ENCODE measurements around the gene HOXD13. TPM values are rescaled to one million over a fixed set of nuclear protein-coding genes. Genes with fewer than 3 reads are reported as not detected.

HOXD13 gene
- total RNA-seq, 2 experiments from 2014 or later, result not detected

DNA sequence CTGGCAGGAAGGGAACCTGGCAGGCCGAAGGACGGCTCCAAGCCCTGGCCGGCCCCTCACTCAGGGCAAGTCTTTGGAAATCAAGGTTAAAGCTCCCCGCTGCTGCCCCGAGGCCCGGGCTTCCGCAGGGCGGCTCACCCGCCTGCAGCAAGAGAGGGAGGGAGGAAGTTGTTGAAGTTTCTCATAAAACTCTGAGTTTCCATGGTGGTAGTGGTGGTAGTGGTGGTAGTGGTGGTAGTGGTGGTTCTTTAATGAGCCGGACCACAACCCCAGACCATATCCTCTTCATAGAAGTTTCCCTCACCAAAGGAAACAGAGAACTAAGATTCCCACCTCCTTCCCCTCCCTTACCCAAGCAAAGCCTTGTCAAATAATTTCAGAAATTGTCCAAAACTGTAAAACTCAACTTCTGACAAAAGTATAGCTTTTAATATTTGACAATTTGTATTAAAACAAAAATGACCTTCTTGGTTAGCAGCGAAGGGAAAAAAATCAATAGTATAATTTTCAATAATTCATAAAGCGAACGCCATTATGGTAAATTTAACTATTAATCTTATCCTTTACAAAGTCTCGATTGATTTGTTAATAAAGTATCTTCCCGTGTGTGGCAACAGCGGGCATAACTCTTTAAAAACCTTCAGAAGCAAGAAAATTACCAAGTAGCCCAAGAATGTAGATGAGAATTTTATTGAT, 22.6 kb downstream of the HOXD13 start:
- no peak overlapping the region for H3K4me3 ChIP-seq (ENCODE audit: low read depth, low read length, poor library complexity, severe bottlenecking)
- no TSS peak for BruUV-seq (replicated peaks)
- H3K9me3 ChIP-seq (ENCODE audit: low read length), result no peaks in the 10 kb centered on the region
- TF ChIP-seq, protein P1, sequence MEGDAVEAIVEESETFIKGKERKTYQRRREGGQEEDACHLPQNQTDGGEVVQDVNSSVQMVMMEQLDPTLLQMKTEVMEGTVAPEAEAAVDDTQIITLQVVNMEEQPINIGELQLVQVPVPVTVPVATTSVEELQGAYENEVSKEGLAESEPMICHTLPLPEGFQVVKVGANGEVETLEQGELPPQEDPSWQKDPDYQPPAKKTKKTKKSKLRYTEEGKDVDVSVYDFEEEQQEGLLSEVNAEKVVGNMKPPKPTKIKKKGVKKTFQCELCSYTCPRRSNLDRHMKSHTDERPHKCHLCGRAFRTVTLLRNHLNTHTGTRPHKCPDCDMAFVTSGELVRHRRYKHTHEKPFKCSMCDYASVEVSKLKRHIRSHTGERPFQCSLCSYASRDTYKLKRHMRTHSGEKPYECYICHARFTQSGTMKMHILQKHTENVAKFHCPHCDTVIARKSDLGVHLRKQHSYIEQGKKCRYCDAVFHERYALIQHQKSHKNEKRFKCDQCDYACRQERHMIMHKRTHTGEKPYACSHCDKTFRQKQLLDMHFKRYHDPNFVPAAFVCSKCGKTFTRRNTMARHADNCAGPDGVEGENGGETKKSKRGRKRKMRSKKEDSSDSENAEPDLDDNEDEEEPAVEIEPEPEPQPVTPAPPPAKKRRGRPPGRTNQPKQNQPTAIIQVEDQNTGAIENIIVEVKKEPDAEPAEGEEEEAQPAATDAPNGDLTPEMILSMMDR (conservative IDR thresholded peaks at IDR 0.05; ENCODE audit: low read length), result no peak
- no peak for TF ChIP-seq EZH2phosphoT487 (IDR thresholded peaks at IDR 0.05; ENCODE audit: borderline replicate concordance, low read depth, low read length)
- H3K9me2 ChIP-seq (ENCODE audit: insufficient read depth, low read length), result no peaks in the 10 kb centered on the region
- POLR2A ChIA-PET, result no interaction called here
- CTCF ChIA-PET (ENCODE audit: unreplicated experiment), result no interaction called here
- H3K4me2 ChIP-seq (ENCODE audit: low read length), result no peak overlapping the region
- H3K79me2 ChIP-seq (ENCODE audit: insufficient read depth, low read depth, low read length), result no peaks in the 10 kb centered on the region
- H3K27ac ChIP-seq (ENCODE audit: low read depth, low read length, poor library complexity, severe bottlenecking), result no peak overlapping the region
- DNase-seq (ENCODE audit: low spot score), result no peak
- H3K36me3 ChIP-seq (ENCODE audit: insufficient read depth, low read length), result no peaks in the 10 kb centered on the region
- H3K4me1 ChIP-seq (ENCODE audit: insufficient read depth, low read length, poor library complexity, severe bottlenecking), result no peaks in the 10 kb centered on the region
- no peak overlapping the region for H2AFZ ChIP-seq (ENCODE audit: low read length)
- intact Hi-C loops (cut with micrococcal nuclease; ENCODE audit: unreplicated experiment), result no loop called here
- no peaks in the 10 kb centered on the region for H4K20me1 ChIP-seq (ENCODE audit: insufficient read depth, low read length)

GRCh38 chr2:176115883-176116813, 23.6 kb downstream of the HOXD13 start, which contains the start of gene HOXD10:
Gene HOXD10 (plus strand): TSS chr2:176116778. CDS start chr2:176116834, 56 bp downstream.
- no peak for DNase-seq (ENCODE audit: low spot score)
- Histone ChIP-seq H3K9me2 (ENCODE audit: insufficient read depth, low read length) (no peaks in the 10 kb centered on the region), H4K20me1 (ENCODE audit: insufficient read depth, low read length) (no peaks in the 10 kb centered on the region), H3K4me1 (ENCODE audit: insufficient read depth, low read length, poor library complexity, severe bottlenecking) (no peaks in the 10 kb centered on the region), H3K27ac (ENCODE audit: low read depth, low read length, poor library complexity, severe bottlenecking) (no peak within 1 kb of the TSS), H2AFZ (ENCODE audit: low read length) (no peak within 1 kb of the TSS), H3K36me3 (ENCODE audit: insufficient read depth, low read length) (no peaks in the 10 kb centered on the region), H3K4me2 (ENCODE audit: low read length) (no peak within 1 kb of the TSS), H3K4me3 (ENCODE audit: low read depth, low read length, poor library complexity, severe bottlenecking) (no peak within 1 kb of the TSS), H3K79me2 (ENCODE audit: insufficient read depth, low read depth, low read length) (no peaks in the 10 kb centered on the region), H3K9me3 (ENCODE audit: low read length) (no peaks in the 10 kb centered on the region)
- intact Hi-C loops (cut with micrococcal nuclease; ENCODE audit: unreplicated experiment), result no loop called here
- POLR2A ChIA-PET, result no interaction called here
- no peak for TF ChIP-seq EZH2phosphoT487 (IDR thresholded peaks at IDR 0.05; ENCODE audit: borderline replicate concordance, low read depth, low read length)
- TF ChIP-seq, protein P1 (conservative IDR thresholded peaks at IDR 0.05; ENCODE audit: low read length), result no peak
- no TSS peak for BruUV-seq (replicated peaks)
- CTCF ChIA-PET (ENCODE audit: unreplicated experiment), result no interaction called here
